A673 (cell line): Measurements from ENCODE around the gene NCAPD3. TPM values are rescaled to one million over a fixed set of nuclear protein-coding genes. Genes with fewer than 3 reads are reported as not detected.

Experiments
- BruUV-seq: library from RNA; stranded (reverse); fragments of 400-500 nt; replicated peaks from 2 replicates; lab custom pipeline; 2021; lab: Mats Ljungman, UMichigan
- CTCF ChIA-PET: fragments of 300-600 bp; sonication (Branson Sonifier 250); formaldehyde crosslinking; loops from one replicate; lab custom pipeline; 2022; ENCODE audit warnings: antibody characterized with exemption; lab: Charles Lee
- POLR2A ChIA-PET: fragments of 300-600 bp; sonication (Branson Sonifier 250); formaldehyde crosslinking; loops from one replicate; lab custom pipeline; 2022; ENCODE audit warnings: antibody characterized with exemption; ENCODE audit not compliant: low non-redundant PET; lab: Charles Lee
- DNase-seq: peaks from one replicate; pipeline ENCODE4 v3.0.0-alpha.2; 2015; ENCODE audit warnings: low spot score
- H3K27ac ChIP-seq: fragments of 200-600 bp; sonication (generic); 2 replicates; pipeline ENCODE4 v1.5.1; 2016; ENCODE audit warnings: mixed run types, low read depth, mild to moderate bottlenecking, mixed read lengths, antibody characterized with exemption, low read length; ENCODE audit not compliant: poor library complexity, severe bottlenecking
- H3K27me3 ChIP-seq: fragments of 200-600 bp; sonication (generic); replicated peaks from 2 replicates; pipeline ENCODE4 v1.6.1; 2017; ENCODE audit warnings: mixed run types, low read depth, mild to moderate bottlenecking, mixed read lengths, antibody characterized with exemption, low read length; ENCODE audit not compliant: insufficient read depth, poor library complexity
- H3K36me3 ChIP-seq: fragments of 200-600 bp; sonication (generic); 2 replicates; pipeline ENCODE4 v1.6.1; 2016; ENCODE audit warnings: mixed run types, mild to moderate bottlenecking, mixed read lengths, antibody characterized with exemption, low read length; ENCODE audit not compliant: insufficient read depth, poor library complexity, severe bottlenecking
- H3K4me1 ChIP-seq: fragments of 200-600 bp; sonication (generic); 2 replicates; pipeline ENCODE4 v1.6.1; 2017; ENCODE audit warnings: mixed run types, mild to moderate bottlenecking, mixed read lengths, antibody characterized with exemption, low read length; ENCODE audit not compliant: insufficient read depth, poor library complexity, severe bottlenecking
- H3K4me3 ChIP-seq: fragments of 200-600 bp; sonication (generic); 2 replicates; pipeline ENCODE4 v1.5.1; 2016; ENCODE audit warnings: low read depth, mixed run types, mild to moderate bottlenecking, mixed read lengths, low read length; ENCODE audit not compliant: poor library complexity, severe bottlenecking
- H3K9me3 ChIP-seq: fragments of 200-600 bp; sonication (generic); 2 replicates; pipeline ENCODE4 v1.6.1; 2016; ENCODE audit warnings: mixed run types, low read depth, mild to moderate bottlenecking, mixed read lengths, antibody characterized with exemption, low read length; ENCODE audit not compliant: poor library complexity, severe bottlenecking
- CTCF ChIP-seq: fragments of 300-800, 200-600 bp; sonication (generic); conservative IDR thresholded peaks from 2 replicates; pipeline ENCODE4 v1.5.1; 2017; ENCODE audit warnings: low read depth, mild to moderate bottlenecking, antibody characterized with exemption, low read length, moderate library complexity, mixed read lengths
- EZH2 ChIP-seq: fragments of 200-600 bp; sonication (generic); IDR thresholded peaks from 2 replicates; pipeline ENCODE4 v1.6.1; 2017; ENCODE audit warnings: borderline replicate concordance, low read depth, mild to moderate bottlenecking, mixed read lengths, antibody characterized with exemption, low read length; ENCODE audit not compliant: poor library complexity, severe bottlenecking
- intact Hi-C: fragments of 100-400 bp; cut with micrococcal nuclease; formaldehyde crosslinking; loops from one replicate; pipeline ENCODE4 v1.10.0; 2022; ENCODE audit not compliant: unreplicated experiment
- total RNA-seq: library from RNA; stranded (reverse); gene quantifications from 2 replicates; pipeline ENCODE4 v1.2.3, GENCODE V29; 2021

The NCAPD3 gene
- total RNA-seq, 1 experiment from 2014 or later = 127 TPM

GRCh38 chr11:134205729-134206128 lies 18.0 kb downstream of the NCAPD3 start:
- ChIA-PET POLR2A (no interaction called here), CTCF (no interaction called here)
- Histone ChIP-seq H3K4me3 (no peak overlapping the region), H3K27ac (no peak overlapping the region), H3K4me1 (no peaks in the 10 kb centered on the region), H3K36me3 (peaks cover 92% of the 10 kb centered on the region), H3K27me3 (no peaks in the 10 kb centered on the region), H3K9me3 (no peaks in the 10 kb centered on the region)
- no peak for DNase-seq
- TF ChIP-seq CTCF (no peak), EZH2 (no peak)
- intact Hi-C loops = no loop called here
- BruUV-seq = no TSS peak

GRCh38 chr11:134202661-134203060 lies 21.1 kb downstream of the NCAPD3 start:
- ChIA-PET POLR2A (no interaction called here), CTCF (no interaction called here)
- intact Hi-C loops = no loop called here
- no TSS peak for BruUV-seq
- H3K27me3 ChIP-seq = no peaks in the 10 kb centered on the region
- TF ChIP-seq CTCF (no peak), EZH2 (no peak)
- H3K36me3 ChIP-seq = peaks cover 89% of the 10 kb centered on the region
- H3K27ac ChIP-seq = no peak overlapping the region
- no peaks in the 10 kb centered on the region for H3K4me1 ChIP-seq
- no peaks in the 10 kb centered on the region for H3K9me3 ChIP-seq
- no peak overlapping the region for H3K4me3 ChIP-seq
- peak; percentile 31 for DNase-seq

- Histone ChIP-seq H3K36me3 (peaks cover 89% of the 10 kb centered on the region), H3K9me3 (no peaks in the 10 kb centered on the region), H3K4me3 (no peak overlapping the region), H3K27ac (no peak overlapping the region), H3K27me3 (no peaks in the 10 kb centered on the region), H3K4me1 (no peaks in the 10 kb centered on the region)
- BruUV-seq = no TSS peak
- POLR2A ChIA-PET = no interaction called here
- CTCF ChIA-PET = no interaction called here
- no peak for DNase-seq
- no peak for TF ChIP-seq EZH2
- no peak for TF ChIP-seq CTCF
- intact Hi-C loops = no loop called here
These were observed 23.1 kb downstream of the NCAPD3 start for GRCh38 chr11:134200688-134201087.
